Adrenal gland (tissue), 5 donors: ENCODE data around the gene SLC26A5.

ENCODE experiments used
- CTCF ChIP-seq, 6 experiments: fragments of 450-650 bp in 4 of 6; fragments of 200-600 bp in 2 of 6; sonication (generic) in 1 of 6; IDR thresholded peaks; 1 replicate in 5 of 6; 2 replicates in 1 of 6; pipeline versions ENCODE4 v1.5.1 to v1.8.0; 2016 to 2021; ENCODE audit warnings: antibody characterized with exemption in 6 of 6, mild to moderate bottlenecking in 2 of 6, moderate library complexity in 1 of 6
- POLR2A ChIP-seq, 2 donors: fragments of 450-650 bp; IDR thresholded peaks; one replicate each; pipeline ENCODE4 v1.6.1; 2017; ENCODE audit warnings: antibody characterized with exemption in 2 of 2, mild to moderate bottlenecking in 2 of 2, moderate library complexity in 1 of 2
- donor health status: DM: no; HTN: no; CAD: no.

- TF ChIP-seq CTCF (IDR thresholded peaks at IDR 0.05), result no peak
- TF ChIP-seq POLR2A (IDR thresholded peaks at IDR 0.05), result no peak
Measured at GRCh38 chr7:103343332-103343731, 102.7 kb downstream of the SLC26A5 start.
